ENCODE data around the gene TMEM91.
"Not testable (repeated sequence)": the region's sequence is repeated elsewhere in the genome, so short reads cannot be mapped to it uniquely, and the experiment has no call there.

The TMEM91 gene

GRCh38 chr19:41381536-41381935 is 5.2 kb downstream of the TMEM91 start:
- DNase-seq (ENCODE audit: low spot score), result not testable (repeated sequence)

- DNase-seq (ENCODE audit: low spot score), result no peak
Observed at GRCh38 chr19:41384351-41384750, 8.0 kb downstream of the TMEM91 start.

GRCh38 chr19:41386442-41386841 is 10.1 kb downstream of the TMEM91 start:
- DNase-seq (ENCODE audit: low spot score), result no peak

GRCh38 chr19:41391618-41392017 is 15.3 kb downstream of the TMEM91 start:
- no peak for DNase-seq (ENCODE audit: low spot score)

GRCh38 chr19:41392775-41393174 is 16.4 kb downstream of the TMEM91 start:
- DNase-seq (ENCODE audit: low spot score), result no peak

GRCh38 chr19:41395355-41395754 is 19.0 kb downstream of the TMEM91 start:
- DNase-seq (ENCODE audit: low spot score), result no peak

GRCh38 chr19:41397086-41398049 is 21.0 kb downstream of the TMEM91 start, which contains the start of the genes BCKDHA and EXOSC5:
Gene BCKDHA (plus strand): TSS chr19:41397818. CDS start chr19:41397828, 10 bp downstream.
Gene EXOSC5 (minus strand): TSS chr19:41397359. CDS start chr19:41397328, 31 bp downstream.
- DNase-seq (ENCODE audit: low spot score), result peak; percentile 100

GRCh38 chr19:41398050-41398418 is 21.7 kb downstream of the TMEM91 start:
- no peak for DNase-seq (ENCODE audit: low spot score)

- DNase-seq (ENCODE audit: low spot score), result no peak
Observed at GRCh38 chr19:41398598-41398997, 22.3 kb downstream of the TMEM91 start.

- DNase-seq (ENCODE audit: low spot score), result no peak
Observed at GRCh38 chr19:41399091-41399490, 22.8 kb downstream of the TMEM91 start.

GRCh38 chr19:41399525-41399924 is 23.2 kb downstream of the TMEM91 start:
- DNase-seq (ENCODE audit: low spot score), result no peak

GRCh38 chr19:41401483-41401882 is 25.1 kb downstream of the TMEM91 start:
- no peak for DNase-seq (ENCODE audit: low spot score)

GRCh38 chr19:41402010-41402409 is 25.7 kb downstream of the TMEM91 start:
- no peak for DNase-seq (ENCODE audit: low spot score)

- no peak for DNase-seq (ENCODE audit: low spot score)
Observed at GRCh38 chr19:41403181-41403970, 27.0 kb downstream of the TMEM91 start.

- DNase-seq (ENCODE audit: low spot score), result no peak
Observed at GRCh38 chr19:41405776-41406175, 29.4 kb downstream of the TMEM91 start.

GRCh38 chr19:41407271-41407670 is 30.9 kb downstream of the TMEM91 start:
- DNase-seq (ENCODE audit: low spot score), result no peak

GRCh38 chr19:41408256-41408655 is 31.9 kb downstream of the TMEM91 start:
- DNase-seq (ENCODE audit: low spot score), result no peak

GRCh38 chr19:41408846-41409245 is 32.5 kb downstream of the TMEM91 start:
- not testable (repeated sequence) for DNase-seq (ENCODE audit: low spot score)

- no peak for DNase-seq (ENCODE audit: low spot score)
Observed at GRCh38 chr19:41409288-41409687, 33.0 kb downstream of the TMEM91 start.

- no peak for DNase-seq (ENCODE audit: low spot score)
Observed at GRCh38 chr19:41410336-41411054, 34.2 kb downstream of the TMEM91 start.

GRCh38 chr19:41411100-41411967 is 35.0 kb downstream of the TMEM91 start:
- no peak for DNase-seq (ENCODE audit: low spot score)

Data from hematopoietic multipotent progenitor cell treated with erythropoietin and hydrocortisone succinate and interleukin-3 and kit ligand, for 15 days (in vitro differentiated cells).